Uterus (tissue), 2 donors: ENCODE measurements around the gene TPT1.

ENCODE experiments used
- POLR2A ChIP-seq, 2 donors: fragments of 450-650 bp; IDR thresholded peaks; one replicate each; pipeline ENCODE4 v1.6.1; 2016; ENCODE audit warnings: antibody characterized with exemption in 2 of 2, mild to moderate bottlenecking in 1 of 2, moderate library complexity in 1 of 2
- TF ChIP-seq, protein P1 (sequence below), 4 experiments: fragments of 200-600 bp in 2 of 4; fragments of 450-650 bp in 2 of 4; sonication (generic) in 2 of 4; IDR thresholded peaks; one replicate each; pipeline ENCODE4 v1.5.1; 2016 to 2019; ENCODE audit warnings: antibody characterized with exemption in 4 of 4, mild to moderate bottlenecking in 2 of 4, moderate library complexity in 1 of 4

DNA sequence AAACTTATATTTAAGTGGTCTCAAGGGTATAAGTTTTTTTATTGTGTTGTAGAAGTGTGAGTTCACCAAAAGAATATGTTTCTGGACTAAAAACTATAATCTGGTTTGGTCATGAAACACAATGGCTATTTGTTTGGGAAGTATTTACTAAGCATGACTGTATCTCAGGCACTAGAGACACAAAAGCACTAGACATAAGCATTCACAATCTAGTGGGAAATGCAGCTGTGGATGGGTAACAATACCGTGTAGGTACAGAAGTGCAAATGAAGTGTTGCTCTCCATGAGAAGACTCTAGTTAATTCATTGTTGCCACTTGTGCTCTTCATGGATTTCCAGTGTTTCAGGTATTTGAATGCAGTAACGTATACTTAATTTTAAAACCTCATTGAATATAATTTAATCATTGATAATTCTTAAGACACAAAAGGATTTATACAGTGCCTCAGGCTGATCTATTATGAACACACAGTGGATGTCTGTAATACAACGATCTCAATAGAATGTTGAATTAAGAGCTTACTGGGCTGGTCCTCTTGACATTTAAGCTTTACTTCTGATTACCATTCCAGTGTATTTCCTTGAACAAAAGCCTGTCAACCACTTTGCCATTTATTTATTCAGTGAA lies 50.9 kb downstream of the TPT1 start:
- TF ChIP-seq, protein P1, sequence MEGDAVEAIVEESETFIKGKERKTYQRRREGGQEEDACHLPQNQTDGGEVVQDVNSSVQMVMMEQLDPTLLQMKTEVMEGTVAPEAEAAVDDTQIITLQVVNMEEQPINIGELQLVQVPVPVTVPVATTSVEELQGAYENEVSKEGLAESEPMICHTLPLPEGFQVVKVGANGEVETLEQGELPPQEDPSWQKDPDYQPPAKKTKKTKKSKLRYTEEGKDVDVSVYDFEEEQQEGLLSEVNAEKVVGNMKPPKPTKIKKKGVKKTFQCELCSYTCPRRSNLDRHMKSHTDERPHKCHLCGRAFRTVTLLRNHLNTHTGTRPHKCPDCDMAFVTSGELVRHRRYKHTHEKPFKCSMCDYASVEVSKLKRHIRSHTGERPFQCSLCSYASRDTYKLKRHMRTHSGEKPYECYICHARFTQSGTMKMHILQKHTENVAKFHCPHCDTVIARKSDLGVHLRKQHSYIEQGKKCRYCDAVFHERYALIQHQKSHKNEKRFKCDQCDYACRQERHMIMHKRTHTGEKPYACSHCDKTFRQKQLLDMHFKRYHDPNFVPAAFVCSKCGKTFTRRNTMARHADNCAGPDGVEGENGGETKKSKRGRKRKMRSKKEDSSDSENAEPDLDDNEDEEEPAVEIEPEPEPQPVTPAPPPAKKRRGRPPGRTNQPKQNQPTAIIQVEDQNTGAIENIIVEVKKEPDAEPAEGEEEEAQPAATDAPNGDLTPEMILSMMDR (IDR thresholded peaks at IDR 0.05) = no peak
- no peak for TF ChIP-seq POLR2A (IDR thresholded peaks at IDR 0.05)
